Ascending aorta (tissue), 2 donors: ENCODE results near the gene EREG. TPM values are rescaled to one million over a fixed set of nuclear protein-coding genes. Genes with fewer than 3 reads are reported as not detected.

ENCODE experiments used
- DNase-seq, 2 donors: peaks; one replicate each; pipeline ENCODE4 v3.0.0-alpha.2; 2019; ENCODE audit warnings: low spot score in 2 of 2
- H3K27ac ChIP-seq, 2 donors: fragments of 200-600 bp; sonication (generic); one replicate each; pipeline ENCODE4 v1.5.1; 2016 to 2017; ENCODE audit warnings: mild to moderate bottlenecking in 1 of 2
- H3K27me3 ChIP-seq: fragments of 200-600 bp; sonication (generic); one replicate; pipeline ENCODE4 v1.5.1; 2017
- H3K36me3 ChIP-seq, 2 donors: fragments of 200-600 bp; sonication (generic); one replicate each; pipeline ENCODE4 v1.5.1; 2016
- H3K4me1 ChIP-seq, 2 donors: fragments of 200-600 bp; sonication (generic); one replicate each; pipeline ENCODE4 v1.5.1; 2016 to 2017; ENCODE audit warnings: mild to moderate bottlenecking in 1 of 2
- H3K4me3 ChIP-seq, 2 donors: fragments of 200-600 bp; sonication (generic); one replicate each; pipeline ENCODE4 v1.5.1; 2016 to 2017; ENCODE audit warnings: mild to moderate bottlenecking in 1 of 2
- H3K9me3 ChIP-seq, 2 donors: fragments of 200-600 bp; sonication (generic); one replicate each; pipeline ENCODE4 v1.5.1; 2016
- CTCF ChIP-seq, 3 experiments: fragments of 200-600 bp in 2 of 3; fragments of 450-650 bp in 1 of 3; sonication (generic) in 2 of 3; IDR thresholded peaks; one replicate each; pipeline ENCODE4 v1.5.1; 2016 to 2019; ENCODE audit warnings: antibody characterized with exemption in 3 of 3, mild to moderate bottlenecking in 1 of 3, moderate library complexity in 1 of 3
- intact Hi-C: fragments of 100-400 bp; cut with DNase I; formaldehyde crosslinking; loops from one replicate; pipeline ENCODE4 v1.15.1; 2023
- total RNA-seq: library from RNA; depleted of rRNA; stranded (reverse); fragments of >200 nt; gene quantifications from one replicate; pipeline ENCODE4 v1.1.0, GENCODE V29; 2016

EREG gene
- total RNA-seq, 1 donor from 2014 or later = not detected

- DNase-seq = no peak
- H3K27me3 ChIP-seq = no peaks in the 10 kb centered on the region
- H3K9me3 ChIP-seq = no peaks in the 10 kb centered on the region
- intact Hi-C loops = no loop called here
- no peak overlapping the region for H3K4me3 ChIP-seq
- no peaks in the 10 kb centered on the region for H3K36me3 ChIP-seq
- TF ChIP-seq CTCF (IDR thresholded peaks at IDR 0.05) = no peak
- H3K4me1 ChIP-seq = no peaks in the 10 kb centered on the region
- H3K27ac ChIP-seq = no peak overlapping the region
Measured at GRCh38 chr4:74426101-74426500, 61.2 kb downstream of the EREG start.

GRCh38 chr4:74428276-74428675, 63.3 kb downstream of the EREG start:
- H3K4me3 ChIP-seq = no peak overlapping the region
- no peaks in the 10 kb centered on the region for H3K36me3 ChIP-seq
- intact Hi-C loops = no loop called here
- no peak for DNase-seq
- H3K27me3 ChIP-seq = no peaks in the 10 kb centered on the region
- no peaks in the 10 kb centered on the region for H3K4me1 ChIP-seq
- TF ChIP-seq CTCF (IDR thresholded peaks at IDR 0.05) = no peak
- H3K9me3 ChIP-seq = no peaks in the 10 kb centered on the region
- H3K27ac ChIP-seq = no peak overlapping the region

GRCh38 chr4:74431113-74431826, 66.3 kb downstream of the EREG start:
- H3K4me3 ChIP-seq = no peak overlapping the region
- H3K27ac ChIP-seq = no peak overlapping the region
- intact Hi-C loops = no loop called here

GRCh38 chr4:74433043-74433442, 68.1 kb downstream of the EREG start:
- no peak for TF ChIP-seq CTCF (IDR thresholded peaks at IDR 0.05)
- H3K9me3 ChIP-seq = no peaks in the 10 kb centered on the region
- intact Hi-C loops = no loop called here
- H3K27ac ChIP-seq = no peak overlapping the region
- H3K27me3 ChIP-seq = no peaks in the 10 kb centered on the region
- DNase-seq = no peak
- H3K4me1 ChIP-seq = no peaks in the 10 kb centered on the region
- no peak overlapping the region for H3K4me3 ChIP-seq
- no peaks in the 10 kb centered on the region for H3K36me3 ChIP-seq

More at GRCh38 chr4:74431113-74431826, 66.3 kb downstream of the EREG start:
- no peak for DNase-seq
- no peaks in the 10 kb centered on the region for H3K27me3 ChIP-seq
- no peaks in the 10 kb centered on the region for H3K4me1 ChIP-seq
- H3K36me3 ChIP-seq = no peaks in the 10 kb centered on the region
- no peaks in the 10 kb centered on the region for H3K9me3 ChIP-seq
- no peak for TF ChIP-seq CTCF (IDR thresholded peaks at IDR 0.05)

- no peak overlapping the region for H3K4me3 ChIP-seq
- H3K27me3 ChIP-seq = no peaks in the 10 kb centered on the region
- intact Hi-C loops = no loop called here
- H3K4me1 ChIP-seq = no peaks in the 10 kb centered on the region
- no peaks in the 10 kb centered on the region for H3K9me3 ChIP-seq
- no peaks in the 10 kb centered on the region for H3K36me3 ChIP-seq
- TF ChIP-seq CTCF (IDR thresholded peaks at IDR 0.05) = no peak
- DNase-seq = no peak
- no peak overlapping the region for H3K27ac ChIP-seq
Measured at GRCh38 chr4:74433541-74434172, 68.7 kb downstream of the EREG start.
